GM18907 (cell line): ENCODE data around the gene SLC12A9.
"Not testable (repeated sequence)": the region's sequence is repeated elsewhere in the genome, so short reads cannot be mapped to it uniquely, and the experiment has no call there.

Source experiments
- ATAC-seq: cut with Tn5 transposase; IDR thresholded peaks from one replicate; pipeline ENCODE4 v1.9.1; 2021; ENCODE audit warnings: mild to moderate bottlenecking, moderate library complexity; ENCODE audit not compliant: unreplicated experiment

The SLC12A9 gene

DNA sequence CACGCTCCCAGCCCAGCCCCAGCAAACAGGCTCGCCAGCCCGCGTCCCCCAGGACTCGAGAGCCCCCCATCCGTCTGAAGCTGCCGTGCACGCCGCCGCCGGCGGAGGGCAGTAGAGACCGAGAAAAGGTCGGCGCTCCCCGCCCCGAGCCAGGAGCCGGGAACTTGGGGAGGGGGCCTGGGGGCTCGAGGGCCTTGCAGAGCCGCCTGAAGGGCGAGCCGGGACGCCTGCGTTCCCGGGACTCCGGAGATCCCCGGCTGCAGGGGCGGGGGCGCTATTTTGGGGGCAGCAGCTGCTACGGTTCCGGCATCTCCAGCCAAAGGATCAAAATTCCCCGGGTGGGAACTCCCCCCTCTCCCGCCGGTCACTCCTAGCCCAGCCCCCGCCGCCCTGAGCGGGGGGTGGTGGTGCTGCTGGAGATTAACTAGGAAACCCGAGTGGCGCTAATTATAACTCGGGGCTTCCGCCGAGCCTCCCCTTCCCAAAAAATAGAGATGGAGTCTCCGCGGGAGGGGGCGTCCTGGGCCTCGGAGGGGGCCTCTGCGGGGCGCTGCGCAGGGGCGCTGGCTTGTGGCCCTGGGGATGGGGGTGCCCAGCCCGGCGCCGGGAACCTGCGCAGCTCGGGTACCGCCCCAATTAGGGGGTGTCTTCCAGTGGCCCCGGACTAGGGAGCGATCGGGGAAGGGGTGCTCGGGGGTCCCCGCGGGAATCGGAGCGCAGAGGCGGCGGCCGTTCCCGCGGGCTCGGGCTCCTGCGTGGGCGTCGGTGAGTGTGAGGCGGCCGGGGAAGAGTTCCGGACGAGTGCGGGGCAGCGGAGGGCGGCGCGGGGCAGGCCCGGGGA, 42.6 kb downstream of the SLC12A9 start:
- no peak for ATAC-seq

GRCh38 chr7:100895701-100895955, 43.1 kb downstream of the SLC12A9 start, which contains the start of gene ACHE:
Gene ACHE (minus strand): TSS chr7:100895888. CDS start chr7:100894232, 1,656 bp downstream.
- no peak for ATAC-seq

DNA sequence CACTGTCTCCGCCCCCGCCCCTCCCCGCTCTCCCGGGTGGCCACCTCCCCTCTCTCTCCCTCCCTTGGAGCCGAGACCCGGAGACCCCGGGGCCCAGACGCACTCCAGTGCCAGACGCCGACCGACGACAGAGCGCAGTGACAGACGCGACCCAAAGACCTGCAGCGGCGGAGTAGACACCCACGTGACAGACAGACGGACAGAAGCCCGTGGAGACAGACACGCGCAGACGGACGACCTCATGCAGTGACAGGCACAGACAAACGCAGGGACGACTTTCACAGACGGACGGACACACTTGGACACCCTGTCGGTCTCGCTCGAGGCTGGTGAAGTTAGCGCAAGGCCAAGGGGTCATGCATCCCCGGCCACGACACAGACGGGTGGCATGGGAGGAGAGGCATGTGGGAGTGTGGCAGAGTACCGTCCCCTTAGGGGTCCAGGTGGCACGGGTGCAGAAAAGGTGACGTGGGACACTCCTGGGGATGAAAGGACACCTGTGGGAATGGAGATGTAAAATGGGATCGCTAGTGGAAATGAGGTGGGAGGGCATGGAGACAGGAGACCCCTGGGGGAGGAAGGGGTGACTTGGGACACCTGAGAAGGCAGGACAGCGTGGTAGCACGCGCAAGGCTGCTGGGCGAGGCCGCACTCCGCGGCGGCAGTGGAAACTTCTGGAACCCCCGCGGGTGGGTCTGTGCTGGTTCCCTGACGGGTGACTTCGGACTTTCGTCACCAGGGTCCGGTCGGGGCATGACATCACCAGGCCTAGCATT, 43.6 kb downstream of the SLC12A9 start:
- ATAC-seq, result peak; percentile 39

DNA sequence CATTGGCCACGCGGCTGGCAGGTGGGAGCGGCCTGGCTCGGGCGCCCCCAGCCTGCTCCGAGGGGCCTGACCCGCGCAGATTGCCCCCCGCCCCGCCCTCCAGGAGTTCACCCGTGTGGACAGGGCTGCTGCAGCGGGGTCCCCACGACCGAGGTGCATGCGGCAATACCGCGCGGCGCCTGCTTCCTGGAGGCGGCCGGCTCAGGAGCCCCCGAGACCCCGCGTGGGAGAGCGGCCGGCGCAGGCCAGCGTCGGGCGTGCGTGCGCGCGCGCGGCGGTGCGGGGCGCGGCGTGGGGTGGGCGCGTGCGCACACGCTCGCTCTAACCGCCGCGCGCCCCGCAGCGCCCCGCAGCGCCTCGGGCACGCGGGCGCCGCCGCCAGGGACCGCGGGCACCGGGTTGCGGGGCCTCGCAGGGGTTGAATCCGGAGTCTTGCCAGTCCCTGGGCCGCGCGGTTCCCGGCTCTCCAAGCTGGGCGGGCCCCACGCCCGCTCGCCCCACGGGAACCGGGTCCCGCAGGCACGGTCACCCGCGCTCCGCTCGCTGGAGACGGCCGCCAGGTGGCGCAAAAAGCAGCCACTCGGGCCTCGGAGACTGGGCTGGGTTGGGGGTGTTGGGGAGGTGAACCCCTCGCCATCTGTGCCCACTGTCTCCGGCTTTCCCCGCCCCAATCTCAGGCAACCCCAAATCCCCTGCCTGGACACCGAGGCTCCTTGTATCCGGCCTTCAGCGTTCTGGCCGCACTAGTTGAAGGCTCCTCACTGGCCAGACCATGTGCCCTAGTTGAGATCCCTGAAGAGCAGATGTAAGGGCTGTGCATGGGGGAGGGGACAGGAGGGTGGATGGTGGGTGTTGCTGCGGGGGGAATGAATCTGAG, 44.5 kb downstream of the SLC12A9 start:
- ATAC-seq, result no peak

DNA sequence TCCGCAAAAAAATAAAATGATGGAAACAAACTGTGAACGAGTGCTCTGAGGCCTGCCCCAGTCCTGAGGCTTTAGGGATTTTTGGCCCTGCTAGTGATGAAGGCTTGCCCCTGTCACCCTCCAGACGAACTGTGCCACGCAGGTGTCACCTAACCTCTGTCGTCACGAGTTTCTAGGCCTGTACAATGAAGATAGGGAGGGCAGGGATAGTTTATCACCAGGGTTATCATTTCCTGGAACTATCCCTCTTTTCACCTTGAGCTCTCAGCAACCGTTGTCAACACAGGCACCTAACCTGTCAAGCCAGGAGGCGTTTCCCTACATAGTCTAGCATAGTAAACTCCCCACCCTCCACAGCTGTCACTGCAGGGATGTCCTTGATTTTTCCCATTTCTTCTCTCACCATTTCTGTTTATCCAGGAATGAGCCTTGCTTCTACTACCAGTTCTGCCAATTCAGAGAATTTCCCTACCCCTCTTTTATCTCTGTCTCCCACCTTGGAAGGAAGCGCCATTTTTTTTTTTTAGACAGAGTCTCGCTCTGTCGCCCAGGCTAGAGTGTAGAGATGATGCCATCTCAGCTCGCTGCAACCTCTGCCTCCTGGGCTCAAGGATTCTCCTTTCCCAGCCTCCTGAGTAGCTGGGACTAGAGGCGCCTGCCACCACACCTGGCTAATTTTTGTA, 45.4 kb downstream of the SLC12A9 start:
- ATAC-seq, result no peak

DNA sequence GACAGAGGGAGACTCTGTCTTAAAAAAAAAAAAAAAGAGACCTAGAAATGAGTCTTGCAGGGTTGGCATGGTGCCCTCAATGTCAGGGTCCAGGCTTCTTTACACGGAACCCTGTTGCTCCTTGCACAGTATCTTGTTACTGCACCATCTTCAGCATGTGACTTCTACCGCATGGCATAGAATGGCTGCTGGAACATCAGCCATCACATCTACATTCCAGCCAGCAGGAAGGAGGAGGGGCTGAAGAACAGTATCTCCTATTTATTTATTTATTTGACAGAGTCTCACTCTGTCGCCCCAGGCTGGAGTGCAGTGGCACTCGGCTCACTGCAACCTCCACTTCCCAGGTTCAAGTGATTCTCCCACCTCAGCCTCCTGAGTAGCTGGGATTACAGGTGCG, 46.9 kb downstream of the SLC12A9 start:
- no peak for ATAC-seq

DNA sequence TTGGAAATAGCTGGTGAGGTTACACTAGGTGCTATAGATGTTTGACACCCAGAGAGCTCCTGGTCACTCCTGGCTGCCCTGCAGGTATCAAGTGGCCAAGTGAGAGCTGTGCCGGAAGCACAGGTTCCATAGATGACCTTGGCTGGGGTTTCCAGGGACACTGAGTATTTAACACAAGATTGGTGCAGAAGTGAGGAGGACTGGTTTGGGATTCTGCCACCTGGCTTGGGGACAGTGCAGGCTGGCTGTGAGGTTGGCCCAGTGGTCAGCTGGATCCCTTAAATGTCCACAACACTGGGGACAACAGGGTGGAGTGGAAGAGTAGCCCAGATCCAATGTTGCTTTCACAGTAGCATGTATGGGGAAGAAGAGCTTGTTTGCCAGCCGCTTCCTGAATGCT, 48.5 kb downstream of the SLC12A9 start:
- no peak for ATAC-seq

DNA sequence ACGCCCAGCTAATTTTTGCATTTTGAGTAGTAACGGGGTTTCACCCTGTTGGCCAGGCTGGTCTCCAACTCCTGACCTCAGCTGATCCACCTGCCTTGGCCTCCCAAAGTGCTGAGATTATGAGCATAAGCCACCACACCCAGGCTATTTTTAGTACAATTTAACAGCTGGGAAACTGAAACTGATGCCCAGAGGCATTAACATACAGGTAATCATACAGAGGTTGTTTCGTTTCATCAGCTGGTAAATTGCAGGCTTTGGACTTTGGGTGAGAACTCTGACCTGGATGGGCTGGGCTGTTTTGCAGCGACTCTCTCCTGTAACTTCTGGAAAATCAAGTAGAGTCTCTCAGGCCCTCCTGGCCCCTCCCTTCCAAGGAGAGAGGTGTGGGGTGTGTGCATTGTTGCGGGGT, 49.4 kb downstream of the SLC12A9 start:
- no peak for ATAC-seq

DNA sequence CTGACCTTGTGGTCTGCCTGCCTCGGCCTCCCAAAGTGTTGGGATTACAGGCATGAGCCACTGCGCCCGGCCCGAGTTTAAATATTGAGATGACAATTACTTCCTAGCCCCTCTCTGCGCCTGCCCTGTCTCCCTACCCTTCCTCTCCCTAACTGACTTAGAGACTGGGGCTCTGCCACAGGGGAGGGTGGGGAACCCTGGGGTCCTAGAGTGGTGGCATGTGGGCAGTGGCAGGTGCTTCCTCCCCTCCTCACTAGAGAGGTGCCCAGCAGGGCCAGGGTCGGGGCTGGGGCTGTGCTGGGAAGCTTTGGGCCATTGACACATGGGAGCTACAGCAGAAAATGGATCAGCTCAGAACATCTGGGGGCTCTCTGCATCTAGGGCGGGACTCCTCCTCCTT, 50.1 kb downstream of the SLC12A9 start:
- no peak for ATAC-seq

DNA sequence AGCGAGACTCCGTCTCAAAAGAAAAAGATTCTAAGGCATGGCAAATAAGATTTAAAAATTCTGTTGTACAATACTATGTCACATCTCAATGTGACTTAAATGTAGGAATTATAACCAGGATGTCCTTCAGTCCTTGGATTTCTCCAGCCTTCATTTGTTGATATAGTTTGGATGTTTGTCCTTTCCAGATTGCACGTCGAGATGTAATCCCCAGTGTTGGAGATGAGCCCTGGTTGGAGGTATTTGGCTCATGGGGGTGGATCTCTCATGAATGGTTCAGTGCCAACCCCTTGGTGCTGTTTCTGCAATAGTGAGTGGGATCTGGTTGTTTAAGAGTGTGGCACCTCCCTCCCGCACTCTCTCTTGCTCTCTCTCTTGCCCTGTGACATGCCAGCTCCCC, 56.0 kb downstream of the SLC12A9 start:
- ATAC-seq, result no peak

DNA sequence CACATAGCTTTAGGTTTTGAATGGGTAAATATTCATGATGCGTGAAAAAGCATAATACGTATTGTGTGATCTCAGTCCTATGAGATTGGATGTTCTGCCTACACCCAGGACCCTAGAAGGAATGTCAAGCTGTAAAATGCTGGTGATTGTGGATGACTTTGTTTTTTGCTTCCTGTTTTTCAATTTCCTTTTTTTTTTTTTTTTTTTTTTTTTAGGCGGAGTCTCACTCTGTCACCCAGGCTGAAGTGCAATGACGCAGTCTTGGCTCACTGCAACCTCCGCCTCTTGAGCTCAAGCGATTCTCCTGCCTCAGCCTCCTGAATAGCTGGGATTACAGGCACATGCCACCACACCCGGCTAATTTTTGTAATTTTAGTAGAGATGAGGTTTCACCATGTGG, 57.9 kb downstream of the SLC12A9 start:
- not testable (repeated sequence) for ATAC-seq

DNA sequence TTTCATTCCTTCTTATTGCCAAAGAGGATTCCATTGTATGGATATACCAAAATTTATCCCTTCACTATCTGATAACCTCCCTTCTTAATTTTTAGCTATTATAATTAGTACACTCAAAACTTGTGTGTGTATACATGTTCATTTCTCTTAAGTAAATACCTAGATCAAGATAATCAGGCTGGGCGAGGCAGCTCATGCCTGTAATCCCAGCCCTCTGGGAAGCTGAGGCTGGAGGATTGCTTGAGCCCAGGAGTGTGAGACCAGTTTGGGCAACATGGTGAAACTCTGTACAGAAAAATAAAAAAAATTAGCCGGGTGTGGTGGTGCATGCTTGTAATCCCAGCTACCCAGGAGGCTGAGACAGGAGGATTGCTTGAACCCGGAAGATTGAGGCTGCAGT, 59.0 kb downstream of the SLC12A9 start:
- ATAC-seq, result no peak

- ATAC-seq, result no peak
These were observed 61.8 kb downstream of the SLC12A9 start for GRCh38 chr7:100914208-100914878.

GRCh38 chr7:100914879-100915447, 62.5 kb downstream of the SLC12A9 start:
- no peak for ATAC-seq
